ENCODE data around the gene FPGS. TPM values are rescaled to one million over a fixed set of nuclear protein-coding genes. Genes with fewer than 3 reads are reported as not detected.

Gene FPGS
- total RNA-seq, 1 experiment from 2014 or later, result 81.7 TPM

DNA sequence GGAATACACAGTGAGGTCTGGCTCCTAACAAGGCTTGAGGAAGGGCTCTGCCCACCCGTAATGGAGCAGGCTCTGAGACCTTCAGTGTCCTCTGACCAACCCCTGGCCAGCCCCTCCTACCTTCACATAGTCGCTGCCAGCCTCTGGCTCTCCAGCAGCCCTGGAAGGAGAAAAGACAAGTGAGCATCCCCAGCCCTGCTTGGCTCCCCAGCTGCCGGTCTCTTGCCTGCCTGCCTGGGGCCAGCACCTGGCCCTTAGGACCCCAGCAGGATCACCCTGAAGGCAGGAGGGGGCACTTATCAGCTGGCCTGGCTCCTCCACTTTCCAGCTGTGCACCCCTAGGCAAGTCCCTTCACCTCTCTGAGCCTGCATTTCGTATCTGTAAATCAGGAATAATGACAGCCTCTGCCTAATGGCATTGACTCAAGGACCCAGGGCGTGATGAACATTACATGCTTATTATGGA is 41.2 kb upstream of the FPGS start:
- ChIA-PET POLR2A (interaction anchor here (1.0 kb wide), 1 partner anchor 19 kb away, joined by 3 read pairs; no protein-coding TSS in a partner anchor), CTCF (interaction anchor here (0.7 to 3.1 kb wide), 4 partner anchors 10 to 160 kb away, joined by 3 to 30 read pairs (median 6); partner anchors contain the start of gene TOR2A)
- no peak for DNase-seq (ENCODE audit: low spot score)
- Mint-ChIP-seq H3K9me3 (no peaks in the 10 kb centered on the region), H3K4me3 (no peak overlapping the region), H3K4me1 (peaks cover 30% of the 10 kb centered on the region), H3K36me3 (no peaks in the 10 kb centered on the region), H3K27ac (no peak overlapping the region), H3K27me3 (ENCODE audit: low read depth) (peaks cover 18% of the 10 kb centered on the region)
- TF ChIP-seq ESRRA (CRISPR knock-in tag; IDR thresholded peaks at IDR 0.05; ENCODE audit: borderline replicate concordance) (no peak), NFYB (CRISPR knock-in tag; conservative IDR thresholded peaks at IDR 0.05; ENCODE audit: low read depth) (no peak)
- ATAC-seq, result no peak; the same call in 1 of the 2 replicates

DNA sequence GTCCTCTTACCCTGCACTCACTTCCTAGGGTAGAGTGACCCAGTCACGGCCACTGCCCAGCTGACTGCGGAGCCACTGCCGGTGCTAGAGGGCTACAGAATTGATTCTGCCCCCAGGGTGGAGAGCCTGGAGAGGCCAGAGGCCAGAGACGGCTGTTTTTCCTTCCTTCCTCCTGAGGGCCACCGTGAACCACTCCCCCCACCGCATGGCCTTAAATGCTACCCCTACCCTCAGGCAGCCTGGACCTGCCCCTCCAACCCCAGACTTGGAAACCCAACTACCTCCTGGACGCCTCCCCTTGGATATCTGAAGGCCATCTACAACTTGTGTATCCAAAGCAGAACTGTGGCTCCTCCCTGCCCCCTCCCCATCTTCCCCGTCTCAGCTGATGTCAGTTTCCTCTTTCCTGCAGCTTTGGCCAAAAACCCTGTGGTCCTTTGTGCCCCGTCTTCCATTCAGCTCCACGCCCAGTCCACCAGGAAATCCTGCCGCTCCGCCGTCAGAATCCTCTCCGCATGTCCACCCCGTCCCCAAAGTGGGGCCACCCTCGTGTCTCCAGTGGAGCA is 40.5 kb upstream of the FPGS start:
- DNase-seq (ENCODE audit: low spot score) (no peak), ATAC-seq (peak; percentile 10)
- H3K27ac Mint-ChIP-seq, result no peak overlapping the region
- CTCF ChIA-PET, result interaction anchor here (0.8 to 3.1 kb wide), 6 partner anchors 9 to 159 kb away, joined by 3 to 30 read pairs (median 6); partner anchors contain the start of genes CDK9, FPGS and TOR2A
- H3K9me3 Mint-ChIP-seq, result no peaks in the 10 kb centered on the region
- peaks cover 12% of the 10 kb centered on the region for H3K27me3 Mint-ChIP-seq (ENCODE audit: low read depth)
- TF ChIP-seq RELA (CRISPR knock-in tag; IDR thresholded peaks at IDR 0.05; ENCODE audit: borderline replicate concordance) (no peak), OVOL2 (CRISPR knock-in tag; IDR thresholded peaks at IDR 0.05; ENCODE audit: borderline replicate concordance) (no peak), ESRRA (CRISPR knock-in tag; IDR thresholded peaks at IDR 0.05; ENCODE audit: borderline replicate concordance) (no peak), TEAD4 (CRISPR knock-in tag; IDR thresholded peaks at IDR 0.05) (no peak), NR3C1 (CRISPR knock-in tag; conservative IDR thresholded peaks at IDR 0.05; ENCODE audit: low read depth) (no peak), GTF2I (CRISPR knock-in tag; conservative IDR thresholded peaks at IDR 0.05) (no peak), NFATC4 (CRISPR knock-in tag; IDR thresholded peaks at IDR 0.05) (no peak), FOXP1 (CRISPR knock-in tag; IDR thresholded peaks at IDR 0.05; ENCODE audit: borderline replicate concordance) (no peak), ZBTB21 (CRISPR knock-in tag; IDR thresholded peaks at IDR 0.05; ENCODE audit: borderline replicate concordance) (no peak)
- TF ChIP-seq, protein P1, sequence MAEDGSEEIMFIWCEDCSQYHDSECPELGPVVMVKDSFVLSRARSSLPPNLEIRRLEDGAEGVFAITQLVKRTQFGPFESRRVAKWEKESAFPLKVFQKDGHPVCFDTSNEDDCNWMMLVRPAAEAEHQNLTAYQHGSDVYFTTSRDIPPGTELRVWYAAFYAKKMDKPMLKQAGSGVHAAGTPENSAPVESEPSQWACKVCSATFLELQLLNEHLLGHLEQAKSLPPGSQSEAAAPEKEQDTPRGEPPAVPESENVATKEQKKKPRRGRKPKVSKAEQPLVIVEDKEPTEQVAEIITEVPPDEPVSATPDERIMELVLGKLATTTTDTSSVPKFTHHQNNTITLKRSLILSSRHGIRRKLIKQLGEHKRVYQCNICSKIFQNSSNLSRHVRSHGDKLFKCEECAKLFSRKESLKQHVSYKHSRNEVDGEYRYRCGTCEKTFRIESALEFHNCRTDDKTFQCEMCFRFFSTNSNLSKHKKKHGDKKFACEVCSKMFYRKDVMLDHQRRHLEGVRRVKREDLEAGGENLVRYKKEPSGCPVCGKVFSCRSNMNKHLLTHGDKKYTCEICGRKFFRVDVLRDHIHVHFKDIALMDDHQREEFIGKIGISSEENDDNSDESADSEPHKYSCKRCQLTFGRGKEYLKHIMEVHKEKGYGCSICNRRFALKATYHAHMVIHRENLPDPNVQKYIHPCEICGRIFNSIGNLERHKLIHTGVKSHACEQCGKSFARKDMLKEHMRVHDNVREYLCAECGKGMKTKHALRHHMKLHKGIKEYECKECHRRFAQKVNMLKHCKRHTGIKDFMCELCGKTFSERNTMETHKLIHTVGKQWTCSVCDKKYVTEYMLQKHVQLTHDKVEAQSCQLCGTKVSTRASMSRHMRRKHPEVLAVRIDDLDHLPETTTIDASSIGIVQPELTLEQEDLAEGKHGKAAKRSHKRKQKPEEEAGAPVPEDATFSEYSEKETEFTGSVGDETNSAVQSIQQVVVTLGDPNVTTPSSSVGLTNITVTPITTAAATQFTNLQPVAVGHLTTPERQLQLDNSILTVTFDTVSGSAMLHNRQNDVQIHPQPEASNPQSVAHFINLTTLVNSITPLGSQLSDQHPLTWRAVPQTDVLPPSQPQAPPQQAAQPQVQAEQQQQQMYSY (CRISPR knock-in tag; IDR thresholded peaks at IDR 0.05), result no peak
- TF ChIP-seq, protein P2, sequence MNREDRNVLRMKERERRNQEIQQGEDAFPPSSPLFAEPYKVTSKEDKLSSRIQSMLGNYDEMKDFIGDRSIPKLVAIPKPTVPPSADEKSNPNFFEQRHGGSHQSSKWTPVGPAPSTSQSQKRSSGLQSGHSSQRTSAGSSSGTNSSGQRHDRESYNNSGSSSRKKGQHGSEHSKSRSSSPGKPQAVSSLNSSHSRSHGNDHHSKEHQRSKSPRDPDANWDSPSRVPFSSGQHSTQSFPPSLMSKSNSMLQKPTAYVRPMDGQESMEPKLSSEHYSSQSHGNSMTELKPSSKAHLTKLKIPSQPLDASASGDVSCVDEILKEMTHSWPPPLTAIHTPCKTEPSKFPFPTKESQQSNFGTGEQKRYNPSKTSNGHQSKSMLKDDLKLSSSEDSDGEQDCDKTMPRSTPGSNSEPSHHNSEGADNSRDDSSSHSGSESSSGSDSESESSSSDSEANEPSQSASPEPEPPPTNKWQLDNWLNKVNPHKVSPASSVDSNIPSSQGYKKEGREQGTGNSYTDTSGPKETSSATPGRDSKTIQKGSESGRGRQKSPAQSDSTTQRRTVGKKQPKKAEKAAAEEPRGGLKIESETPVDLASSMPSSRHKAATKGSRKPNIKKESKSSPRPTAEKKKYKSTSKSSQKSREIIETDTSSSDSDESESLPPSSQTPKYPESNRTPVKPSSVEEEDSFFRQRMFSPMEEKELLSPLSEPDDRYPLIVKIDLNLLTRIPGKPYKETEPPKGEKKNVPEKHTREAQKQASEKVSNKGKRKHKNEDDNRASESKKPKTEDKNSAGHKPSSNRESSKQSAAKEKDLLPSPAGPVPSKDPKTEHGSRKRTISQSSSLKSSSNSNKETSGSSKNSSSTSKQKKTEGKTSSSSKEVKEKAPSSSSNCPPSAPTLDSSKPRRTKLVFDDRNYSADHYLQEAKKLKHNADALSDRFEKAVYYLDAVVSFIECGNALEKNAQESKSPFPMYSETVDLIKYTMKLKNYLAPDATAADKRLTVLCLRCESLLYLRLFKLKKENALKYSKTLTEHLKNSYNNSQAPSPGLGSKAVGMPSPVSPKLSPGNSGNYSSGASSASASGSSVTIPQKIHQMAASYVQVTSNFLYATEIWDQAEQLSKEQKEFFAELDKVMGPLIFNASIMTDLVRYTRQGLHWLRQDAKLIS (CRISPR knock-in tag; IDR thresholded peaks at IDR 0.05; ENCODE audit: borderline replicate concordance), result no peak
- peaks cover 33% of the 10 kb centered on the region for H3K4me1 Mint-ChIP-seq
- H3K36me3 Mint-ChIP-seq, result no peaks in the 10 kb centered on the region
- 0 out of 2 replicates have a peak overlapping the region, but pooled peaks have one; percentile 7 for H3K4me3 Mint-ChIP-seq
- POLR2A ChIA-PET, result interaction anchor here (0.6 kb wide), 1 partner anchor 168 kb away, joined by 3 read pairs; no protein-coding TSS in a partner anchor

DNA sequence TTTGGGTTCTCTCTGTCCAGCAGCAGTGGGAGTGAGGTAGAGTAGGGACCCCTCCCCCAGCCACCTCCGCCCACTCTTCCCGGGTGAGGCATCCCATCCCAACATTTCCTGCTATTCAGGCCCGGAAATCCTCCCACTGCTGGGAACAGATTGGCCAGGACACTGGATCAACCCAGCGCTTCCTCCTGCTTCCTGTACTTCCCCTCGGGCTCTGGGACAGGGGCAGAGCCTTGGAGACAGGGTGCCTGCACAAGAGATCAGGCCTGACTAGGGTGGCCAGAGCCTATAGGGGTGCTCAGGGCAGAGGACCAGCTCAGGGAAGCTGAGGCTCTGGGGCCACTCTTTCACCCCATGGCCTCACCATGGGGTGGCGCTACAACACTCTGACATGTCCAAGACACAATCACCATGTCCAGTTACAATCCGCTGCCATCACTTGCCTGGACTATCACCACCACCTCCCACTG is 38.7 kb upstream of the FPGS start:
- Mint-ChIP-seq H3K4me3 (no peak overlapping the region), H3K27me3 (ENCODE audit: low read depth) (peaks cover 4% of the 10 kb centered on the region; the same call in 1 of the 2 replicates), H3K27ac (peak overlapping the region; percentile 8; the same call in 1 of the 2 replicates), H3K36me3 (no peaks in the 10 kb centered on the region), H3K9me3 (no peaks in the 10 kb centered on the region), H3K4me1 (peaks cover 44% of the 10 kb centered on the region)
- POLR2A ChIA-PET, result interaction anchor here (0.5 kb wide), 1 partner anchor 364 kb away, joined by 4 read pairs; no protein-coding TSS in a partner anchor
- CTCF ChIA-PET, result interaction anchor here (0.6 to 3.1 kb wide), 23 partner anchors 9 to 275 kb away, joined by 3 to 30 read pairs (median 4); partner anchors contain the start of genes CDK9, FPGS, ST6GALNAC4 and TOR2A
- ATAC-seq (peak; percentile 78), DNase-seq (ENCODE audit: low spot score) (peak; percentile 78)
- TF ChIP-seq, protein P3, sequence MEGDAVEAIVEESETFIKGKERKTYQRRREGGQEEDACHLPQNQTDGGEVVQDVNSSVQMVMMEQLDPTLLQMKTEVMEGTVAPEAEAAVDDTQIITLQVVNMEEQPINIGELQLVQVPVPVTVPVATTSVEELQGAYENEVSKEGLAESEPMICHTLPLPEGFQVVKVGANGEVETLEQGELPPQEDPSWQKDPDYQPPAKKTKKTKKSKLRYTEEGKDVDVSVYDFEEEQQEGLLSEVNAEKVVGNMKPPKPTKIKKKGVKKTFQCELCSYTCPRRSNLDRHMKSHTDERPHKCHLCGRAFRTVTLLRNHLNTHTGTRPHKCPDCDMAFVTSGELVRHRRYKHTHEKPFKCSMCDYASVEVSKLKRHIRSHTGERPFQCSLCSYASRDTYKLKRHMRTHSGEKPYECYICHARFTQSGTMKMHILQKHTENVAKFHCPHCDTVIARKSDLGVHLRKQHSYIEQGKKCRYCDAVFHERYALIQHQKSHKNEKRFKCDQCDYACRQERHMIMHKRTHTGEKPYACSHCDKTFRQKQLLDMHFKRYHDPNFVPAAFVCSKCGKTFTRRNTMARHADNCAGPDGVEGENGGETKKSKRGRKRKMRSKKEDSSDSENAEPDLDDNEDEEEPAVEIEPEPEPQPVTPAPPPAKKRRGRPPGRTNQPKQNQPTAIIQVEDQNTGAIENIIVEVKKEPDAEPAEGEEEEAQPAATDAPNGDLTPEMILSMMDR (IDR thresholded peaks at IDR 0.05), result 0 out of 2 replicates have a peak, but pooled peaks have one; percentile 37
- TF ChIP-seq, protein P2 (CRISPR knock-in tag; IDR thresholded peaks at IDR 0.05; ENCODE audit: borderline replicate concordance), result no peak
- TF ChIP-seq, protein P4, sequence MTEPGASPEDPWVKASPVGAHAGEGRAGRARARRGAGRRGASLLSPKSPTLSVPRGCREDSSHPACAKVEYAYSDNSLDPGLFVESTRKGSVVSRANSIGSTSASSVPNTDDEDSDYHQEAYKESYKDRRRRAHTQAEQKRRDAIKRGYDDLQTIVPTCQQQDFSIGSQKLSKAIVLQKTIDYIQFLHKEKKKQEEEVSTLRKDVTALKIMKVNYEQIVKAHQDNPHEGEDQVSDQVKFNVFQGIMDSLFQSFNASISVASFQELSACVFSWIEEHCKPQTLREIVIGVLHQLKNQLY (CRISPR knock-in tag; IDR thresholded peaks at IDR 0.05), result no peak
- no peak for TF ChIP-seq FOXK1 (CRISPR knock-in tag; IDR thresholded peaks at IDR 0.05)

Data from WTC11 (cell line).